Measurements from ENCODE around the gene UPK3BL2.
"Not testable (repeated sequence)": the region's sequence is repeated elsewhere in the genome, so short reads cannot be mapped to it uniquely, and the experiment has no call there.

The UPK3BL2 gene, protein sequence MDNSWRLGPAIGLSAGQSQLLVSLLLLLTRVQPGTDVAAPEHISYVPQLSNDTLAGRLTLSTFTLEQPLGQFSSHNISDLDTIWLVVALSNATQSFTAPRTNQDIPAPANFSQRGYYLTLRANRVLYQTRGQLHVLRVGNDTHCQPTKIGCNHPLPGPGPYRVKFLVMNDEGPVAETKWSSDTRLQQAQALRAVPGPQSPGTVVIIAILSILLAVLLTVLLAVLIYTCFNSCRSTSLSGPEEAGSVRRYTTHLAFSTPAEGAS

DNA sequence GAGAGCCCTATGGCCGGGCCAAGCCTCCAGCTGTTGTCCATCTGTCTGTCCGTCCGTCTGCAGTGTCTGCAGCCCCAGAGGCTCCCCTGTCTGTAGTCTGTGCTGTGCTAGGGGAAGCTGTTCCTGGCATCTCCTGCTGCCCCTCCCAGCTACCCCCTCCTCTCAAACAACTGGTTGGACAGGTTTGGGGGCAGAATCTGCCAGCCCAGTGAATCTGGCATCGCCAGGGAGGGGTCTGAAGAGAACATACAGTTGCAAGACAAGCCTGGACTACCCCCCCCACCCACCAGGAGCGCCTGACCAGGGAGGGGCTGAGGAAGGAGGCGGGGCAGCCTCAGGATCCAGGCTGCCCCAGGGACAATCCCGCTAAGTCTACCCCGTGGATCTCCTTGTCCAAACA lies at the start of gene UPK3BL2:
Gene UPK3BL2, minus strand, starts transcription at position 101 of the 400 bp plus-strand sequence. Its CDS starts 60 bp downstream, at position 41.
- not testable (repeated sequence) for DNase-seq

DNA sequence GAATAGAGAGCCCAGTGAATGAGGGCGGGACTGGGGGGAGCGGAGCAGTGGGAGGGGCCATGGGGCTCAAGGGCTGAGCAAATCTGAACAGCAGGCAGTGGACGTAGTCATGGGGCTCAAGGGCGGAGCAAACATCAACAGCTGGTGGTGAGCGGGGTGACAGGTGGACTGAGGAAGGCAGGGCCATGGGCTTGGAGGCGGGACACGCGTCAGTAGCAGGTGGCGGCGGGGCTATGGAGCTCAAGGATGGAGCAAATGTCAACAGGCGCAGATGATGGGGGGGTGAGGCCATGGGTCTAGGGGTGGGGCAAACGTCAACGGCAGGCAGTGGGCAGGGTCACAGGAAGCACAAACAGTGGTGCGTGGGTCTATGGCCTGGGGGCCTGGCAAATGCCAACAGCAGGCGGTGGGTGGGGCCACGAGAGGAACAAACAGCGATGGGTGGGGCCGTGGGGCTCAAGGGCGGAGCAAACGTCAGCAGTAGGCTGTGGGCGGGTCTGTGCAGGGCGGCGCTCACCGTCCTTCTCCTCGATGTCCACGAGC lies 49.1 kb upstream of the UPK3BL2 start:
- DNase-seq, result peak; percentile 45

DNA sequence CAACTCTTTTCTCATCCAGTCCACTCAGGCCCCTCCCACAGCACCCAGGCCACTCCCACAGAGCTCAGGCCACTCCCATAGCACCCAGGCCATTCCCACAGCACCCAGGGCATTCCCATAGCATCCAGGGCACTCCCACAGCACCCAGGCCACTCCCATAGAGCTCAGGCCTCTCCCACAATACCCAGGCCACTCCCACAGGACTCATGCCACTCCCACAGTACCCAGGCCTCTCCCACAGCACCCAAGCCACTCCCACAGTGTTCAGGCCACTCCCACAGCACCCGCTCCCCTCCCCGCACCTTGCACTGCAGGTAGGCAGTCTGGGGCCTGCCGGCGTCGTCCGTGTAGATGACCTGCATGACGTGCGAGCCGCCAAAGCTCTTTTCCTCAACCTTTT lies 46.4 kb upstream of the UPK3BL2 start:
- DNase-seq, result not testable (repeated sequence)

DNA sequence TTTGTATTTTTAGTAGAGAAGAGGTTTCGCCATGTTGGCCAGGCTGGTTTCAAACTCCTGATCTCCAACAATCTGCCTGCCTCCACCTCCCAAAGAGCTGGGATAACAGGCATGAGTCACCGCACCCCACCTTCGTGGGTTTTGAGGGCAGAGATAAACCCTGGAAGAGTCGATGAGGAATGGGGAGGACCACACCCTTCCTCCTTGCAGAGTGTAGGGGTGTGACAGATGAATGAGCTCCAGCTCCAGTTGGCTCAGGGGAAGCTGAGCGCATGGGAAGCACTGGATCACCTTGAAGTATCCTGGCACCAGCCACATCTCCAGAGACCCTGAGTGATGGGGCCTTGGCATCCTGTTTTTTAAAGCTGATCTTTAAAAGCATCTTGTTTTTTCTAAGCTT lies 40.0 kb upstream of the UPK3BL2 start:
- DNase-seq, result not testable (repeated sequence)

DNA sequence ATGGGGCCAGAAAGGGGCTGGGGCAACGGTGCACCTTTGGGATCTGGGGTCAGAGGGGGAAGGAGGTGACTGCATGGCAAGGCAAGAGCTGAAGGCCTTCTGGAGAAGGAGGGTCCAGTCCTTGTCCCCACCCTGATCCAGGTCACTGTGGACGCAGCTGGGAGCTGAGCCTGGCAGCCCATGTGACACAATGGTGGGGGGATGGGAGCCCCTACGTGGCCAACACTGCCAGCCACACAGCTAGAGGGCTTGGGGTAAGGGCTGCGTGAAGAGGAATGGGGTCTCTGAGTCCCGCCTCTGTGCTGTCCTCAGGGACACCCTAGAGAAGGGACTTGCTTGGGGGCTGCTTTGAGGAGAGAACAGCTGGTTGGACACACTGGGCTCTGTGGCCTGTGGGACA lies 38.2 kb upstream of the UPK3BL2 start:
- DNase-seq, result not testable (repeated sequence)

DNA sequence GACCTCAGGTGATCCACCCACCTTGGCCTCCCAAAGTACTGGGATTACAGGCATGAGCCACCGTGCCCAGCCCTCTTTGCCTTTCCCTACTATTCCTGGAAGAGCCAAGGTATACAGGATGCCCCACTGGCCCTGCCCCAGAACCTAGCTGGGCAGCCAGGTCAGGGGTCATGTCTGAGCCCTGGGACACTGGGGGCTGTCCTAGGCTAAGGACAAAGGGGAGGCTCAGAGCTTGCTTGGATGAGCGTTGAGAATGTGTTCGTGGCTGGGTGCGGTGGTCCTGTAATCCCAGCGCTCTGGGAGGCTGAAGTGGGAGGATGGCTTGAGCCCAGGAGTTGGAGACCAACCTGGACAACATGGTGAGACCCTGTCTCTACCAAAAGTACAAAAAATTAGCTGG lies 35.0 kb upstream of the UPK3BL2 start:
- DNase-seq, result not testable (repeated sequence)

DNA sequence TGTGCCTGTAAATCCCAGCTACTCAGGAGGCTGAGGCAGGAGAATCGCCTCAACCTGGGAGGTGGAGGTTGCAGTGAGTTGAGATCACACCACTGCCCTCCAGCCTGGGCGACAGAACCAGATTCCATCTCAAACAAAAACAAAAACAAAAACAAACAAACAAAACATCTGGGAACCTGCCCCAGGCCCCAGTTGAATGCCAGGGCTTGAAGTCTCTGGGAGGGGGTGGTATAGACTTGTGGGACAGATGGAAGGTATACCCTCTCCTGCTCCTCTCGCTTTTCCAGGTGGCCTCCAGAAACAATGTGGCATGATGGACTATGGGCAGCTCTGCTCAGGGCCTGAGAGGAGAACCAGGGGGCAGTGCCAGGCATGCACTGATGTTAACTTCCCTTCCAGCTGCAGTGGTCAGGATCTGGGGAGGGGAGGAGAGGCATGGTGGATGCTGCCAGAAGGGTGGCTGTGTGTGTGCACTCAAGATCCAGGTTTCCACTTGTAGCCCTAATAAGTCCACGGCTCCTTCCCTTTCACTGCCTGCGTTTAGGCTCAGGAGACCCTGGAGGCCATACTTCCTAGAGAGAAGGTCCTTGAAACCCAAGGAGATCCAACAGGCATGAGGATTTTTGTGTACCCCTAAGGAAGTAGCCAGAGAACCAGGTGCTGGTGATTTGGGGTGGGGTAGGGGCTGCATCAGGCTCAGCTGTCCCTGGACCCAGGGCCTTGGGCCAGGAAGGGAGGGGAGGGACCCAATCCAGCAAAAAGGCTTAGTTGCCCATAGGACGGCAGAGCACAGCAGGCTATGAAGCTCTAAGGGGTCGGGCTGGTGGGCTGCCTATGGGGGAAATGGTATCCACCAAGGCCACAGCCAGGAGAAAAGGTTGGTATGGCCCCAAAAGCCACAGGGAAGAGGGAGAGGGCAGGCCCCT lies 34.1 kb upstream of the UPK3BL2 start:
- DNase-seq, result peak; percentile 26

DNA sequence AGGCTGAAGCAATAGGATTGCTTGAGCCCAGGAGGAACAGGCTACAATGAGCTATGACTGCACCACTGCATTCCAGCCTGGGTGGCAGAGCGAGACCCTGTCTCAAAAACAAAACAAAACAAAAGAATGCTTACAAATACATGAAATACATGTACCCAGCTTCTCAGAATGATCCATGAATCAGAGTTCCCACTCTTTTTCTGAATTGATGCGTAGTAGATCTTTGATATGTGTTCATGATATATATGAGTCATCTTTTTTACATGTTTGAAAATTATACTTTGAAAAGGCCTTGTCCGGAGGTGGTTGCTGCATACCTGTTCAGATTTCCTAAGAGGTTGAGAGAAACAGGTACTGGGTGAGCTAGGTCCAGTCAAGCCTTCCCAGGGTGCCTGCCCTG lies 32.9 kb upstream of the UPK3BL2 start:
- not testable (repeated sequence) for DNase-seq

DNA sequence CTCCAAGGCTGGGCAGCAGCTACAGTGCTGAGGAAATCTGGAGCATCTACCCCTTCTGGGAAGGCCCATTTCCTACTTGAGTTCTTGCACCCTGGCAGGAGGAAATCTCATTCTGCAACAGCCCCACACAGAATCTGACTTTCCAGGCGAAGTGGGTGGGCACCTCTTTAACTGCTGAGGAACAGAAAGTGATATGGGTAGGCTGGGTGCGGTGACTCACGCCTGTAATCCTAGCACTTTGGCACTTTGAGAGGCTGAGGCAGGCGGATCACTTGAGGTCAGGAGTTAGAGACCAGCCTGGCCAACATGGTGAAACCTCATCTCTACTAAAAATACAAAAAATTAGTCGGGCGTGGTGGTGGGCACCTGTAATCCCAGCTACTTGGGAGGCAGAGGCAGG lies 31.1 kb upstream of the UPK3BL2 start:
- not testable (repeated sequence) for DNase-seq

DNA sequence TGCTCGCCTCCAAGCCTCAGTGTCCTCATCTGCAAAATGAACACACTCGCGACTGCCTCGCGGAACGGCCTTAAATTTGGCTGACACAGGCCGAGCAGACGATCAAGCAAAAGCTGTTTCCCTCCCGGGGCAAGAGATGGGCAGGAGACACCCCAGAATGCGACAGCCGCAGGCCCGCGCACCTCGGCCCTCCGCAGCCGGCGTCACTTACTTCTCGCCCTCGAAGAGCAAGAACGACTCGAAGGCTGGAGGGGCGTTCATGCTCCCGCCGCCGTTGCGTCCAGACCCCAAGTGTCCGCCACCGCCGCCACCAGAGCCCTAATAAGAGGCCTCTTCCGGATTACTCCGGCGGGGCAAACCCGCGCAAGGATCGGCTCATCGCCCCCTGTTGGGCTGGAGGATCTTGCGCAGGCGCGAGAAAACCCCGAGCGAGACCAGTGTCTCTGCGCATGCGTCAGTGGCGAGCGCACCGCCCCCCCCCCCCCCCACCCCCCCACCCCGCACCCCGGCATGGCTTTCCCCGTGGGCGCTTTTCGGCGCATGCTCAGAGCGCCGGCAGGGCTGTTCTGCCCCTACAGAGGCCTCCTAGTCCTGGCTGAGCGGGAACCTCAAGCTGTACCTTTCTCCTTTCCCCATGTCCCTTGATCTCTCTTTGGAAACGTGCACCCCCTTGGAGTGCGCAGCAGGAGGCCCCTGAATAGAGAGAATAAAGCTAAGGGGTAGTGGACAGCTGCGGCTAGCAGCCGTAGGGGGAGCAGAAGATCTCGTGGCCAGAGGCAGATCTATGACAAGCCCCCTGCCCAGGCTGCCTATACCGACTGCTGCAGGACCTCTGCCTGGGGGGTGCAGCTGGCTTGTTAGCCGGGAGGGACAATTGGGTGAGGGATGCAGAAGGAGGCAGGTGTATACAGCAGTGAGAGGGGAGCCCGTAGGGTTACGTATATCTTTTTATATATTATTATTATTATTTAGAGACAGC lies 29.1 kb upstream of the UPK3BL2 start, which contains the start of gene POLR2J3:
Gene POLR2J3, minus strand, starts transcription at position 323 of the 979 bp plus-strand sequence. Its CDS starts 62 bp downstream, at position 261.
- DNase-seq, result peak; percentile 100

DNA sequence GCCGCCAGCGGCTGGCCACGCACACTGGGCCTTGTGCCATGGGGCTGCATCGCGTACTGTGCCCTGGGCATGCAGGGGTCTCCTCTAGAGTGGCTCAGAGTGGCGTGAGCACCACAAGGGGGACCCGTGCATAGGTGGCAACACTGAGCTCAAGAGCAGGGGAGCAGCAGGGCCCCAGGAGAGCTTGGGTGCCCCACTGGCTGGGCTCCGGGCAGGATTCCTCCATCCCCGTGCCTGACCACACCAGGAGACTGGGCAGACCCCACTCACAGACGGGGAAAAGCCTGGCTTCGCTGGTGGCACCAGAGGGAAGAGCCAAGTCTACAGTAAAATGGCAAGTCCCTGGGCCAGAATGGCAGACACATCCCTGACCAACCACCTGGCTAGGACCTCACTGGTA lies 25.1 kb upstream of the UPK3BL2 start:
- DNase-seq, result not testable (repeated sequence)

DNA sequence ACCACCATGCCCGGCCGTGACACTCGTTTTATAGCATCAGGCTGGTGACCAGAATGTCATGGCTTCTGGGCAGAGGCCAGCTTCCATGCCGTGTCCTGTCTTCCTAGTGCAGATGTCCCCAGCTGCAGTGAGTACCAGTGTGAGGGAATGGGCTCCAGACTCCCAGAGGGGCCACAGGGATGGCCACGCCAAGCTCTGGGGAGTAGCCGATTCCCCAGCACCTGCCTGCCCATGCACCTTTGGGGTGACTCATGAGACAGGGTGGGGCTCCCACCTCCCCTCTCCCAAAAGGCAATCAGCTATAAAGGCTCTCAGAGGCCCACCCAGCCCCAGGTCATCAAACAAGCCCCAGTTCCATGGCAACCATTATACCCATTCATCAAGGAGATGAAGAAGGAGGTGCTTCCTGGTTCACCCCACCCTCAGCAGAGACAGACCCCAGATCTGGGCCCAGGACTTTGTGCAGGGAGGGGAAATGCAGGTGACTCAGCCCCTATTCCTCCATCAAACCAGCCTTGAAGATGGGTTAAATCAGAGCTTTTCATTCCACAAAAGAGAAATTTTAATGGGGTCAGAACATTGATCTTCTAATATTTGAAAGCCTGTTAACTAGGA lies 7.4 kb upstream of the UPK3BL2 start, which contains the start of gene SPDYE2:
Gene SPDYE2, plus strand, starts transcription at position 419 of the 615 bp plus-strand sequence. CDS start 2,030 bp downstream, outside the sequence.
- not testable (repeated sequence) for DNase-seq

DNA sequence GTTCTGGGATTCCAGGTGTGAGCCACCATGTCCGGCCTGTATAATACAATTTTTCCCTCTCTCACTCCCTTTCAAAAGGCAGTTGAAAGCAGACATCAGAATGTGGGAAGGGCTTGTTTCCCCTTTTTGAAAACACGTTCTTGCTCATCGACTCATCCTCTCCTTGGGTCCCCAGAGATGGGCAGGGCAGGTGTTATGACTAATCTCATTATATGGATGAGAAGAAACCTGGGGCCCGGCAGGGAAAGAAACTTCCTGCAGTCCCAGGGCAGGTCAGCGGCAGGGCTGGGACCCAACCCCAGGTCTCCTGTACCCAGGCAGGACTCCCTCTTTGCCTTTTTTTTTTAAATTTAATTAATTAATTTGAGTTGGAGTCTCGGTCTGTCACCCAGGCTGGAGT lies 2.9 kb upstream of the UPK3BL2 start:
- not testable (repeated sequence) for DNase-seq

DNA sequence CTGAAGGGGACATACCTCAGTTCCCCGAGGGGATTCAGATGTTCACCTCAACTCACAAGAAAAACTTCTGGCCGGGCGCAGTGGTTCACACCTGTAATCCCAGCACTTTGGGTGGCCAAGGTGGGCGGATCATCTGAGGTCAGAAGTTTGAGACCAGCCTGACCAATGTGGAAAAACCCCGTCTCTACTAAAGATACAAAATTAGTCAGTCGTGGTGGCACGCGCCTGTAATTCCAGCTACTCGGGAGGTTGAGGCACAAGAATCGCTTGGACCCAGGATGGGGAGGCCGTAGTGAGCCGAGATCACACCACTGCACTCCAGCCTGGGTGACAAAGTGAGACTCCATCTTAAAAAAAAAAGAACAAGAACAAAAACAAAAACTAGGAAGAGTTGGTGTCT lies 1.8 kb upstream of the UPK3BL2 start:
- not testable (repeated sequence) for DNase-seq

DNA sequence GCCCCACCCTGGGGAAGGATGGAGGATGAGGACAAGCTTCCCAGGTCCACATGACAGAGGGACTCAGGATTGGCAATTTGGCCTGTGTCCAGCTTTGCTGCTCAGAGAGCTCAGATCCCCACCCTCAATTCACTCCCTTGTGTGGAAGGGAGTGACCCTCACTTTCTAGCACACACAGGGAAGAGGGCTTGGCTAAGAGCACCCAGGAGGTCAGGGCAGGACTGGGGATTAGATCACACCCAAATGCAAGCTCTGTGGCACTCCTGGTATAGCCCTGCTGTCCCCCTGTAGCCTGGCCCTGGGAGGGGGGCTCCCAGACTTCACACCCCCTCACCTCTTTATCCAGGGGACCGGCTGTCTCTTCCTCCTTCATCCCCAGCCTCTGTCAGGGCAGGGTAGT lies 876 bp upstream of the UPK3BL2 start:
- not testable (repeated sequence) for DNase-seq

DNA sequence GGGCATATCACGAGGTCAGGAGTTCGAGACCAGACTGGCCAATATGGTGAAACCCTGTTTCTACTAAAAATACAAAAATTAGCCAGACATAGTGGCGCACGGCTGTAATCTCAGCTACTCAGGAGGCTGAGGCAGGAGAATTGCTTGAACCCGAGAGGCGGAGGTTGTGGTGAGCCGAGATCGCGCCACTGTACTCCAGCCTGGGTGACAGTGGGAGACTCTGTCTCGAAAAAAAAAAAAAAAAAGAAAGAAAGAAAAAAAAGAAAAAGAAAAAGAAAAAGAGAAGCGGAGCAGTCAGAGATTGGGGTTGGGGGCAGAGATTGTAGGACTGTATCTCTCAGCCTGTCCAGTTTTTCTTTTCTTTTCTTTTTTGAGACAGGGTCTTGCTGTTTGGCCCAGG lies 725 bp downstream of the UPK3BL2 start:
- DNase-seq, result not testable (repeated sequence)

DNA sequence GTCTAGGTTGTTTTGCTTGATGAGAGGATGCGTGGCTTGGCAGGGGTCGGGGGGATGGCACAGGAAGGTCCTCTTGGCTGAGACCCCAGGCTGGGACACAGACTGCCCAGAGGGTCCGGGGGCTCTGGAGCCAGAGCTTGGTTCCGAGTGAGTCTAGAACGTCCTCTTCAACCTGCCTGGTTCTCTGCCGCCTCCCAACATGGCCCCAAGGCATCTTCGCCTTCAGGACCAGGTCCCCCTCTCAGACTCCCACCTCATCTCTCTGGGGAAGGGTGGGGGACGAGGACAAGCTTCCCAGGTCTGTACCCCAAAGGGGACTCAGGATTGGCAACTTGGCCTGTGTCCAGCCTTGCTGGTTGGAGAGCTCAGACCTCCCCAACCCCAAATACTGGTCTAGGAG lies 1.4 kb downstream of the UPK3BL2 start:
- not testable (repeated sequence) for DNase-seq

DNA sequence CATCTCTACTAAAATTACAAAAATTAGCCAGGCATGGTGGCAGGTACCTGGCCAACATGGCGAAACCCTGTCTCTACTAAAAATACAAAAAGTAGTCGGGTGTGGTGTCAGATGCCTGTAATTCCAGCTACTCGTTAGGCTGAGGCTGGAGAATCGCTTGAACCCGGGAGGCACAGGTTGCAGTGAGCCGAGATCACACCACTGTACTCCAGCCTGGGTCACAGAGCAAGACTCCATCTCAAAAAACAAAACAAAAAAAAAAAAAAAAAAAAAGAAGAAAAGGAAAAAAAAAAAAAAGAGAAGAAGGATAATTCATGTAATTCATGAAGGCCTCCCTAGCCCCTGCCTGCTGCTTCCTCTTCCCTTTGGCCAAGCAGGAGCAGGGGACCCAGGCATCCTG lies 2.9 kb downstream of the UPK3BL2 start:
- DNase-seq, result not testable (repeated sequence)

DNA sequence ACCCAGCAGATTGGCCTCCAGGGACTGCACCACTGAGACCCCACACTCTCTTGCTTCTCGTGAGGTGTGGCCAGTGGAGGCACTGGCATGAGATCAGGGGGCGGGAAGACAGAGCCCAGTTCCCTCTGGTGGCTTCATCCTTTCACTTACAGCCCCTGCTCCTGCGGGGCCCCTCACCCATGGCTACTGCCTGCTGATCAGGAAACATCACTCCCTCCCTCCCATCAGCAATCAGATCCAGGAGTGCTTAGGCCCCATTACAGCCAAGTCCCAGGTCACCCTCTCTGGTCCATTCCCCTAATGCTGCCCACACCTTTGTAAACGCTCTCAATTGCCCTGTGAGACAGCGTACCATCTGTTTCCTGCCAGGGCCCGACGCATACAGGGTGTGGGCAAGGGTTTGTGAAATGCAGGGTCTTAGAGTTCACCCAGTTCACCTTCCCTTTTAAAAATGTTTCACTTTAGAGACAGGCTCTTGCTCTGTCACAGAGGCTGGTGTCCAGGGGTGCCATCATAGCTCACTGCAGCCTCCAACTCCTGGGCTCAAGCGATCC lies 8.4 kb downstream of the UPK3BL2 start:
- not testable (repeated sequence) for DNase-seq

DNA sequence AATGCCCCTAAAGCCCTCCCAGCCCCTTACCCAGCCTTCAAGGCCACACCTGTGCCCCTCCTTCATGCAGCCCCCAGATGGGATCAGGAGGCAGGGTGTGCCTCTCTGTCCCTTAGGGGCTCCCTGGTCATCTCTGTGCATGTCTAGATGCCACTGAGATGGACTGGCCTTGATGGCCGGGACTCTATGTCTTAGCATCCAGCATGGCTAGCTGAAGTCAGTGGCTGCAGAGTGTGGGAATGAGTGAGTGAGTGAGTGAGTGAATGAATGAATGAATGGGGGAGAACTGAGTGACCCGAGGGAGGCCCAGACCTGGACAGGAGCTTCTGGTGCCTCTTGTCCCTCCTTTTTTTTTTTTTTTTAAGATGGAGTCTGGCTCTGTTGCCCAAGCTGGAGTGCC lies 11.4 kb downstream of the UPK3BL2 start:
- DNase-seq, result not testable (repeated sequence)

DNA sequence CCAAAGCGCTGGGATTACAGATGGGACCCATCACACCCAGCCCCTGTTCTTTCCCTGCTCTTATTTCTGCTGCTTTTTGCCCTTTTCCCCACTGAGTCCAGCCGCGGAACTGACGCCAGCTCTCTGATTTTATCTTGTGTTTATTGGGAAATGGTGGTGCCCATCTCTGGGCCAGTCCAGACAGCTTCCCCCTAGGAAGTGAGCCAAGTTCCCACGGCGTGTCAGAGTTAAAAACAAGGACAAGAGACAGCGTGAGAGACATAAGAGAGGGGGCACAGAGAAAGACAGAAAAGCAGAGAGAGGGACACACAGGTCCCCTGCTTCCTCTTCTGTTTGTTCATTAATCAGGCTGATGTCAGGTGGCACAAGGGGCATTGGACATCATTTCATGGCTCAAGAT lies 11.9 kb downstream of the UPK3BL2 start:
- not testable (repeated sequence) for DNase-seq
